A549 treated with DMSO at 1 μM for 4 hours (cell line): Measurements from ENCODE around the gene PCDH7. TPM values are rescaled to one million over a fixed set of nuclear protein-coding genes. Genes with fewer than 3 reads are reported as not detected.

Source experiments
- total RNA-seq: library from RNA; stranded (reverse); fragments of 200-300 nt; extraction: Qiagen RNA extraction; gene quantifications from 5 replicates; pipeline ENCODE4 v1.2.3, GENCODE V29; 2022; ENCODE audit warnings: low read depth

The PCDH7 gene, protein sequence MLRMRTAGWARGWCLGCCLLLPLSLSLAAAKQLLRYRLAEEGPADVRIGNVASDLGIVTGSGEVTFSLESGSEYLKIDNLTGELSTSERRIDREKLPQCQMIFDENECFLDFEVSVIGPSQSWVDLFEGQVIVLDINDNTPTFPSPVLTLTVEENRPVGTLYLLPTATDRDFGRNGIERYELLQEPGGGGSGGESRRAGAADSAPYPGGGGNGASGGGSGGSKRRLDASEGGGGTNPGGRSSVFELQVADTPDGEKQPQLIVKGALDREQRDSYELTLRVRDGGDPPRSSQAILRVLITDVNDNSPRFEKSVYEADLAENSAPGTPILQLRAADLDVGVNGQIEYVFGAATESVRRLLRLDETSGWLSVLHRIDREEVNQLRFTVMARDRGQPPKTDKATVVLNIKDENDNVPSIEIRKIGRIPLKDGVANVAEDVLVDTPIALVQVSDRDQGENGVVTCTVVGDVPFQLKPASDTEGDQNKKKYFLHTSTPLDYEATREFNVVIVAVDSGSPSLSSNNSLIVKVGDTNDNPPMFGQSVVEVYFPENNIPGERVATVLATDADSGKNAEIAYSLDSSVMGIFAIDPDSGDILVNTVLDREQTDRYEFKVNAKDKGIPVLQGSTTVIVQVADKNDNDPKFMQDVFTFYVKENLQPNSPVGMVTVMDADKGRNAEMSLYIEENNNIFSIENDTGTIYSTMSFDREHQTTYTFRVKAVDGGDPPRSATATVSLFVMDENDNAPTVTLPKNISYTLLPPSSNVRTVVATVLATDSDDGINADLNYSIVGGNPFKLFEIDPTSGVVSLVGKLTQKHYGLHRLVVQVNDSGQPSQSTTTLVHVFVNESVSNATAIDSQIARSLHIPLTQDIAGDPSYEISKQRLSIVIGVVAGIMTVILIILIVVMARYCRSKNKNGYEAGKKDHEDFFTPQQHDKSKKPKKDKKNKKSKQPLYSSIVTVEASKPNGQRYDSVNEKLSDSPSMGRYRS (N-terminal part only)
- total RNA-seq = 0.09 to 0.41 TPM (median 0.11 TPM) in 5 replicates

DNA sequence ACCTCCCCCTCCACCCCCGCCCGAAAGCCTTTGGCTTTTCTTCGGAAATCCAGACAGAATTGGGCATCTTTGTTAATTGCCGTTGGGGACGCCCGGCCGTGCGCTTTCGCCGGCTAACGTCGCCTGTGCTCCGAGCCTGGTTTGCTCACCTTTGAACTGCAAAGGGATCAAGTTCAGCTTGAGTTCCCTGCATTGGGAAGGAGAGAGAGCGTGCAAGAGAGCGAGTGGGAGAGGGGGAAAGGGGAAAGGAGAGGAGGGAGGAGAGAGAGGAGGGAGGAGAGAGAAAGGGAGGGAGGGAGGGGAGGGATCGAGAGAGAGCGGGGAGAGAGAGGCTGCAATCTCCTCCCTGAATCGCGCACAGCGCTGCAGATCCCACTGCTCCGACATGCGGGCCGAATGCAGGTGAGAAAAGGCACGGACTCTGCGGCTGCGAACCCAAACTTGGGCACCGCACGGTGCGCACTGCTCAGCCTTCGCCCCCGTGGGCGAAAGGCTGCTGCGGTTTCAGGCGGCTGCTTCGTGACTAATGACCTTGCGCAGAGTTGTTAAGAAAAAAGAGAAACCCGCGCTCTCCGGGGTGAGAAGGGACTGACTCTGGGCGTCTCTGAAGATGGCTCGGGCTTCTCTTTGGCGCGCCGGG lies at the start of gene PCDH7:
Gene PCDH7 (plus strand): TSS at position 349 of the 640 bp plus-strand sequence. CDS start 1,054 bp downstream, outside the sequence.

